Measurements from ENCODE around the gene HTR3B. TPM values are rescaled to one million over a fixed set of nuclear protein-coding genes. Genes with fewer than 3 reads are reported as not detected.

The HTR3B gene
- total and polyA plus RNA-seq, 2 experiments from 2014 or later: 0.42 to 0.77 TPM

DNA sequence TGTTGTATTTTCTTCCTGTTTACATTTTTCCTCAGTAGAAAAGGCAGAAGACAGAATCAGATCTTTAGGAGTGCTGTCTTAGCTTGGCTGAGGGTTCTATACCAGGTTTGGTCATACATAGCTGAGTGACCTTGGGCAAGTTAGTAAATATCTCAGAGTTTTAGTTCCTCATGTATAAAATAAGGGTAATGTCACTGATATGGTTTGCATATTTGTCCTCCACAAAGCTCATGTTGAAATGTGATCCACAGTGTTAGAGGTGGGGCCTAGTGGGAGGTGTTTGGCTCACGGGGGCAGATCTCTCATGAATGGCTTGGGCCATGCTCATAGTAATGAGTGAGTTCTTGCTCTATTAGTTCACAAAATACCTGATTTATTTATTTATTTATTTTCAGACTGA, 62.8 kb downstream of the HTR3B start:
- H3K9me2 ChIP-seq (replicated peaks; ENCODE audit: insufficient read depth): no peaks in the 10 kb centered on the region
- H4K20me1 ChIP-seq (ENCODE audit: insufficient read depth, poor library complexity, severe bottlenecking): no peaks in the 10 kb centered on the region
- H3K4me2 ChIP-seq: no peak overlapping the region
- no peak for DNase-seq (ENCODE audit: low spot score)
- no peak overlapping the region for H3K27ac ChIP-seq
- H3K27me3 ChIP-seq: peaks cover 7% of the 10 kb centered on the region
- H3K4me3 ChIP-seq: no peak overlapping the region
- TF ChIP-seq CTCF (IDR thresholded peaks at IDR 0.05; ENCODE audit: poor library complexity): no peak
- no peak for TF ChIP-seq EZH2phosphoT487 (IDR thresholded peaks at IDR 0.05; ENCODE audit: low read depth, severe bottlenecking, unreplicated experiment)
- TF ChIP-seq EZH2 (IDR thresholded peaks at IDR 0.05; ENCODE audit: borderline replicate concordance): no peak
- H3K9me3 ChIP-seq (ENCODE audit: low read depth): no peaks in the 10 kb centered on the region
- H2AFZ ChIP-seq: no peak overlapping the region
- WGBS (ENCODE audit: low lambda C conversion rate, missing lambda C conversion rate): 38% methylated on average over 1 of the region's 1 CpG
- H3K36me3 ChIP-seq (replicated peaks; ENCODE audit: insufficient read depth, low read depth): no peaks in the 10 kb centered on the region
- H3K79me2 ChIP-seq: no peaks in the 10 kb centered on the region
- H3K4me1 ChIP-seq (ENCODE audit: insufficient read depth): no peaks in the 10 kb centered on the region

DNA sequence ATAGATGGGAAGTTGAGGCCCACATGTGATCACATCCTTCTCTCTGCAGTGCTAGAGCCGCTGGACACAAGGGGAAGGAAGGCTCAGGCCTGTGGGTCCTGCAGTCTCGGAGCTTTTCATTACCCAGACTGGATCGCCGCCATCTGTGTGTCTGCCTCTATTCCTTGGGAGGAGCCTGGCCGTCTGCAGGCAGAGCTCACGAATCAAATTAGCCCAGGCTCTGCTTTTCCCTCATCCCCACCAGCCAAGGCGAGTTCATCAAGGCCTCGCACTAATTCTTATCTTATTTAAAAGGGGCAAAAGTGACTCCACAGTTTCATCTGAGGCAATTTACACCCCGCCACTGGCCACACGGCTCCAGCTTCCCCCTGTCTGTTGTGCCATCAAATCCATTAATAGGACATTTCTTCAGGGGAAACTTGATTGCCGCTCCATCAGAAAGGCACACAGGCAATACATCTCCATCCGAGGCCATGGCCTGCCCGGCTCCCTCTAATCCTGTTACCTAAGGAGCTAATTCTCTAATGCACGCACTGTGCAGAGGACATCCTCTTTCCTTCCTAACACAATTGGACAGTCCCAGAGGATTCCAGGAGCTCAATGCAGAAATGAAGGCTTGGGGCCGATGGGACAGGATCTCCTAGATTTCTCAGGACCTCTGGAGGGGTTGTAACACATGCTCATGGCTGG, 67.1 kb downstream of the HTR3B start:
- Histone ChIP-seq H4K20me1 (ENCODE audit: insufficient read depth, poor library complexity, severe bottlenecking) (no peaks in the 10 kb centered on the region), H3K27me3 (peaks cover 7% of the 10 kb centered on the region), H3K9me2 (replicated peaks; ENCODE audit: insufficient read depth) (no peaks in the 10 kb centered on the region), H3K4me1 (ENCODE audit: insufficient read depth) (peaks cover 3% of the 10 kb centered on the region), H3K79me2 (no peaks in the 10 kb centered on the region), H2AFZ (no peak overlapping the region), H3K4me3 (no peak overlapping the region), H3K9me3 (ENCODE audit: low read depth) (no peaks in the 10 kb centered on the region), H3K36me3 (replicated peaks; ENCODE audit: insufficient read depth, low read depth) (no peaks in the 10 kb centered on the region), H3K4me2 (no peak overlapping the region), H3K27ac (no peak overlapping the region)
- WGBS (ENCODE audit: low lambda C conversion rate, missing lambda C conversion rate): 67% methylated on average over 15 of the region's 15 CpGs
- no peak for DNase-seq (ENCODE audit: low spot score)
- TF ChIP-seq EZH2 (IDR thresholded peaks at IDR 0.05; ENCODE audit: borderline replicate concordance) (no peak), CTCF (IDR thresholded peaks at IDR 0.05; ENCODE audit: poor library complexity) (no peak), EZH2phosphoT487 (IDR thresholded peaks at IDR 0.05; ENCODE audit: low read depth, severe bottlenecking, unreplicated experiment) (no peak)

DNA sequence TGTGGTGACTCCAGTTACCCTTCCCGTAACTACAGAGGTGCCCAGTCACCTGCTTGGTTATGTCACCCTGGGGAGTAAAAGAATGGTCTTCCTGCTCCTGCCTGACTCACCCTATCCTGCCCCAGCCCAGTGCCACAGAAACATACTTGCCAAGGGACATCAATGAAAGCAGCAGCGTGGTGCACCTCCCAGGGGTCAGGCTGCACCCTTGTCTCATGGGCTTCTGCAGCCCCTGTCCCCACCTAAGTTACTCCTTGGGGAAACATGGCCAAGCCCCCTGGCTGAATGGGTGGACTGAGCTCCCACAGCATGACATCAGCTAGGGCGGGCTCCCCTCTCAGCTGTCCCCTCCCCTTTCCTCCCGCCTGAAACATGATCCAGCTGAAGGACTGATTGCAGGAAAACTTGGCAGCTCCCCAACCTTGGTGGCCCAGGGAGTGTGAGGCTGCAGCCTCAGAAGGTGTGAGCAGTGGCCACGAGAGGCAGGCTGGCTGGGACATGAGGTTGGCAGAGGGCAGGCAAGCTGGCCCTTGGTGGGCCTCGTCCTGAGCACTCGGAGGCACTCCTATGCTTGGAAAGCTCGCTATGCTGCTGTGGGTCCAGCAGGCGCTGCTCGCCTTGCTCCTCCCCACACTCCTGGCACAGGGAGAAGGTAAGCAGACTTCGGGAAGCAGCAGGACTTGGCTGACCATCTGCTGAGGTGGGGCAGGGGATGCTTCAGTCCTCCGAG, 70.3 kb downstream of the HTR3B start, which contains the start of gene HTR3A:
HTR3A (plus strand) TSS at position 368 of the 730 bp plus-strand sequence; CDS start at position 586, 218 bp downstream.
- WGBS (ENCODE audit: low lambda C conversion rate, missing lambda C conversion rate): 16% methylated on average over 12 of the region's 12 CpGs
- peaks cover 14% of the 10 kb centered on the region for H3K27me3 ChIP-seq
- peak within 1 kb of the TSS; percentile 53 for H3K4me2 ChIP-seq
- no peak for TF ChIP-seq EZH2 (IDR thresholded peaks at IDR 0.05; ENCODE audit: borderline replicate concordance)
- no peak for TF ChIP-seq CTCF (IDR thresholded peaks at IDR 0.05; ENCODE audit: poor library complexity)
- TF ChIP-seq EZH2phosphoT487 (IDR thresholded peaks at IDR 0.05; ENCODE audit: low read depth, severe bottlenecking, unreplicated experiment): no peak
- no peak within 1 kb of the TSS for H3K27ac ChIP-seq
- H4K20me1 ChIP-seq (ENCODE audit: insufficient read depth, poor library complexity, severe bottlenecking): no peaks in the 10 kb centered on the region
- DNase-seq (ENCODE audit: low spot score): peak; percentile 78
- no peak within 1 kb of the TSS for H2AFZ ChIP-seq
- H3K4me3 ChIP-seq: no peak within 1 kb of the TSS
- no peaks in the 10 kb centered on the region for H3K79me2 ChIP-seq
- H3K9me3 ChIP-seq (ENCODE audit: low read depth): no peaks in the 10 kb centered on the region
- H3K4me1 ChIP-seq (ENCODE audit: insufficient read depth): peaks cover 3% of the 10 kb centered on the region
- no peaks in the 10 kb centered on the region for H3K9me2 ChIP-seq (replicated peaks; ENCODE audit: insufficient read depth)
- no peaks in the 10 kb centered on the region for H3K36me3 ChIP-seq (replicated peaks; ENCODE audit: insufficient read depth, low read depth)

Measured in hepatocyte (in vitro differentiated cells).